Measurements from ENCODE around the gene CLEC4M.
"Not testable (repeated sequence)": the region's sequence is repeated elsewhere in the genome, so short reads cannot be mapped to it uniquely, and the experiment has no call there.

CLEC4M gene

GRCh38 chr19:7815325-7815724 is 52.3 kb downstream of the CLEC4M start:
- no peak for DNase-seq

GRCh38 chr19:7816040-7816439 is 53.0 kb downstream of the CLEC4M start:
- not testable (repeated sequence) for DNase-seq

DNA sequence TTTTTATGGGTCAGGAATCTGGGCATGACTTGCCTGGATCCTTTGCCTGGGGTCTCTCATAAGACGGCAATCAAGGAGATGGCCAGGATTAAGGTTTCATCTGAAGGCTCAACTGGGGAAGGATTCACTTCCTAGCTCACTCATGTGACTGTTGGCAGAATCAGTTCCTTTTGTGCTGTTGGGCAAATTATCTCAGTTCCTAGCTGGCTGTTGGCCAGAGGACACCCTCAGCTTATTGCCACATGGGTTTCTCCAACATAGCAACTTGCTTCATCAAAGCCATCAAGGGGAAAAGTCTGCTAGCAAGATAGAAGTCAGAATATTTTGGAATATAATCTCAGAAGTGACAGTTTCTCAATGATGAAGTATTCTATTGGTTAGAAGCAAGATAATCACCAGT is 54.8 kb downstream of the CLEC4M start:
- DNase-seq: peak; percentile 66 to 80 (median 74)

DNA sequence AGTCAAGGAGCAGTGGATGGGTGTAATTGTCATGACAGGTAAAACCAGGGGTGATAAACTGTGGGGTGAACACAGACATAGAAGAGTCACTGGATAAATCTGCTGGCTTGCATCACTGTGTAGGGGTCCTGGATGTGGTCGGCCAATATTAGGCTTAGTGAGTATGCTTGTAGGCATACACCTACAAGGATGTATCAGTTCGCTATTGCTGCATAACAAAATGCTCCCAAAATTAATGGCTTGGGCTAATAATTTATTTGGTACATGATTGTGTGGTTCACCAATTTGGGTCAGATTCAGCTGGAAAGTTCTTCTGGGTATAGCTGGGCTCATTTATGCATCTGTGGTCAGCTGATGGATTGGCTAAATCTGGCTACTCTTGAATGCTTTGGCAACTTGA is 55.8 kb downstream of the CLEC4M start:
- DNase-seq: no peak

All from suppressor macrophage (primary cell).